ENCODE results near the gene C1RL. TPM values are rescaled to one million over a fixed set of nuclear protein-coding genes. Genes with fewer than 3 reads are reported as not detected.
A peak's percentile ranks its signal among the peaks of the same experiment; 100 is the strongest.
"Not testable (repeated sequence)": the region's sequence is repeated elsewhere in the genome, so short reads cannot be mapped to it uniquely, and the experiment has no call there.

Gene C1RL
- total RNA-seq, 2 donors from 2014 or later, result 126 to 134 TPM

- Histone ChIP-seq H3K4me3 (no peak overlapping the region), H3K36me3 (no peaks in the 10 kb centered on the region), H3K4me1 (ENCODE audit: control insufficient read depth in 1 of 2, low read depth in 2 of 2) (peaks cover 10 to 21% of the 10 kb centered on the region in 2 donors), H3K27ac (no peak overlapping the region), H3K27me3 (replicated peaks; ENCODE audit: insufficient read depth) (no peaks in the 10 kb centered on the region), H3K9me3 (no peaks in the 10 kb centered on the region)
- no peak for TF ChIP-seq CTCF (IDR thresholded peaks at IDR 0.05)
- no peak for ATAC-seq (ENCODE audit: insufficient number of reproducible peaks, low FRiP score, low read depth)
- DNase-seq (ENCODE audit: low spot score), result no peak
These were observed 1.6 kb upstream of the C1RL start for GRCh38 chr12:7110661-7111060.

- peak overlapping the region; percentile 38 to 93 for H3K27ac ChIP-seq
- peak overlapping the region; percentile 78 for H3K4me3 ChIP-seq
- peaks cover 10 to 24% of the 10 kb centered on the region in 2 donors for H3K4me1 ChIP-seq (ENCODE audit: control insufficient read depth in 1 of 2, low read depth in 2 of 2)
These were observed 532 bp upstream of the C1RL start for GRCh38 chr12:7109572-7109920.

GRCh38 chr12:7108003-7108795 lies 815 bp downstream of the C1RL start:
- peaks cover 10 to 24% of the 10 kb centered on the region in 2 donors for H3K4me1 ChIP-seq (ENCODE audit: control insufficient read depth in 1 of 2, low read depth in 2 of 2)

More at GRCh38 chr12:7109572-7109920, 532 bp upstream of the C1RL start:
- no peaks in the 10 kb centered on the region for H3K27me3 ChIP-seq (replicated peaks; ENCODE audit: insufficient read depth)
- ATAC-seq (ENCODE audit: insufficient number of reproducible peaks, low FRiP score, low read depth) (no peak), DNase-seq (ENCODE audit: low spot score) (no peak)
- H3K36me3 ChIP-seq, result no peaks in the 10 kb centered on the region
- H3K9me3 ChIP-seq, result no peaks in the 10 kb centered on the region
- TF ChIP-seq CTCF (IDR thresholded peaks at IDR 0.05), result no peak

GRCh38 chr12:7107636-7108002 lies 1.4 kb downstream of the C1RL start:
- peak overlapping the region; percentile 93 to 99 for H3K27ac ChIP-seq
- TF ChIP-seq CTCF (IDR thresholded peaks at IDR 0.05), result no peak
- H3K4me3 ChIP-seq, result peak overlapping the region; percentile 78
- no peaks in the 10 kb centered on the region for H3K27me3 ChIP-seq (replicated peaks; ENCODE audit: insufficient read depth)
- ATAC-seq (ENCODE audit: insufficient number of reproducible peaks, low FRiP score, low read depth) (no peak), DNase-seq (ENCODE audit: low spot score) (no peak)
- H3K9me3 ChIP-seq, result no peaks in the 10 kb centered on the region
- peaks cover 8% of the 10 kb centered on the region for H3K36me3 ChIP-seq
- H3K4me1 ChIP-seq (ENCODE audit: control insufficient read depth in 1 of 2, low read depth in 2 of 2), result peaks cover 7 to 24% of the 10 kb centered on the region in 2 donors

More at GRCh38 chr12:7108003-7108795, 815 bp downstream of the C1RL start:
- Histone ChIP-seq H3K27me3 (replicated peaks; ENCODE audit: insufficient read depth) (no peaks in the 10 kb centered on the region), H3K27ac (peak overlapping the region; percentile 93 to 99), H3K9me3 (no peaks in the 10 kb centered on the region), H3K36me3 (peaks cover 3% of the 10 kb centered on the region), H3K4me3 (peak overlapping the region; percentile 78)
- TF ChIP-seq CTCF (IDR thresholded peaks at IDR 0.05), result no peak
- ATAC-seq (ENCODE audit: insufficient number of reproducible peaks, low FRiP score, low read depth) (peak; percentile 56), DNase-seq (ENCODE audit: low spot score) (peak; percentile 35)

- H3K9me3 ChIP-seq; DNase-seq (ENCODE audit: low spot score); H3K27ac ChIP-seq; H3K36me3 ChIP-seq; H3K27me3 ChIP-seq (replicated peaks; ENCODE audit: insufficient read depth); ATAC-seq (ENCODE audit: insufficient number of reproducible peaks, low FRiP score, low read depth): not testable (repeated sequence)
- Histone ChIP-seq H3K4me1 (ENCODE audit: control insufficient read depth in 1 of 2, low read depth in 2 of 2) (peaks cover 7 to 24% of the 10 kb centered on the region in 2 donors), H3K4me3 (peak overlapping the region; percentile 26)
These were observed 1.8 kb downstream of the C1RL start for GRCh38 chr12:7107181-7107580.
